Sigmoid colon (tissue), 4 donors: ENCODE measurements around the gene USP17L25.
"Not testable (repeated sequence)": the region's sequence is repeated elsewhere in the genome, so short reads cannot be mapped to it uniquely, and the experiment has no call there.

ENCODE experiments used
- EP300 ChIP-seq, 4 donors: sonication (generic); formaldehyde crosslinking; IDR thresholded peaks; one replicate each; pipeline ENCODE4 v1.6.1; 2017; ENCODE audit warnings: antibody characterized with exemption in 4 of 4
- POLR2A ChIP-seq, 2 donors: fragments of 450-650 bp; IDR thresholded peaks; one replicate each; pipeline ENCODE4 v1.6.1; 2016; ENCODE audit warnings: antibody characterized with exemption in 2 of 2, mild to moderate bottlenecking in 2 of 2, moderate library complexity in 2 of 2

- TF ChIP-seq POLR2A, EP300 (IDR thresholded peaks at IDR 0.05): not testable (repeated sequence)
These were observed 23.6 kb downstream of the USP17L25 start, which contains the start of gene USP17L29 for GRCh38 chr4:9353338-9353737.
